HEK293 (cell line): ENCODE measurements around the gene UBE2J2.

ENCODE experiments used
- HIC1 ChIP-seq: fragments of 450-650 bp; formaldehyde crosslinking; IDR thresholded peaks from 2 replicates; pipeline ENCODE4 v1.5.1; 2016; ENCODE audit warnings: missing biosample characterization, missing genetic modification characterization
- MYNN ChIP-seq: fragments of 450-650 bp; formaldehyde crosslinking; IDR thresholded peaks from 2 replicates; pipeline ENCODE4 v1.5.1; 2016; ENCODE audit warnings: missing biosample characterization, missing genetic modification characterization, borderline replicate concordance
- PRDM10 ChIP-seq: fragments of 450-650 bp; formaldehyde crosslinking; IDR thresholded peaks from 2 replicates; pipeline ENCODE4 v1.5.1; 2016; ENCODE audit warnings: missing biosample characterization, missing genetic modification characterization
- SCRT2 ChIP-seq: fragments of 450-650 bp; formaldehyde crosslinking; IDR thresholded peaks from 2 replicates; pipeline ENCODE4 v1.5.1; 2016; ENCODE audit warnings: missing biosample characterization, missing genetic modification characterization
- SP7 ChIP-seq: fragments of 450-650 bp; formaldehyde crosslinking; IDR thresholded peaks from 2 replicates; pipeline ENCODE4 v1.5.1; 2016; ENCODE audit warnings: missing biosample characterization, missing genetic modification characterization
- WT1 ChIP-seq: fragments of 450-650 bp; formaldehyde crosslinking; IDR thresholded peaks from 2 replicates; pipeline ENCODE4 v1.5.1; 2016; ENCODE audit warnings: missing biosample characterization, missing genetic modification characterization
- ZBTB26 ChIP-seq: fragments of 450-650 bp; formaldehyde crosslinking; optimal IDR thresholded peaks from 2 replicates; pipeline ENCODE3; 2016; ENCODE audit warnings: missing biosample characterization, mild to moderate bottlenecking, missing genetic modification characterization
- ZFP41 ChIP-seq: fragments of 450-650 bp; formaldehyde crosslinking; IDR thresholded peaks from 2 replicates; pipeline ENCODE4 v1.5.1; 2016; ENCODE audit warnings: missing biosample characterization, missing genetic modification characterization, borderline replicate concordance
- ZNF155 ChIP-seq: fragments of 450-650 bp; formaldehyde crosslinking; IDR thresholded peaks from 2 replicates; pipeline ENCODE4 v1.5.1; 2016; ENCODE audit warnings: missing biosample characterization, missing genetic modification characterization
- ZNF169 ChIP-seq: fragments of 450-650 bp; formaldehyde crosslinking; IDR thresholded peaks from 2 replicates; pipeline ENCODE4 v1.5.1; 2016; ENCODE audit warnings: missing biosample characterization, missing genetic modification characterization
- ZNF175 ChIP-seq: fragments of 450-650 bp; formaldehyde crosslinking; IDR thresholded peaks from 2 replicates; pipeline ENCODE4 v1.5.1; 2016; ENCODE audit warnings: missing biosample characterization, missing genetic modification characterization
- ZNF18 ChIP-seq: fragments of 450-650 bp; formaldehyde crosslinking; IDR thresholded peaks from 2 replicates; pipeline ENCODE4 v1.5.1; 2016; ENCODE audit warnings: missing biosample characterization, missing genetic modification characterization
- ZNF274 ChIP-seq, 2 experiments: fragments of 200-500 bp in 1 of 2; fragments of 450-650 bp in 1 of 2; sonication (Bioruptor generic) in 1 of 2; formaldehyde crosslinking in 1 of 2; IDR thresholded peaks; 2 replicates each; pipeline versions ENCODE4 v1.5.1 to v1.6.1; 2014 to 2016; ENCODE audit warnings: borderline replicate concordance in 1 of 2, inconsistent platforms in 1 of 2, low read length in 1 of 2, missing biosample characterization in 1 of 2, missing genetic modification characterization in 1 of 2
- ZNF362 ChIP-seq: fragments of 450-650 bp; formaldehyde crosslinking; IDR thresholded peaks from 2 replicates; pipeline ENCODE4 v1.5.1; 2016; ENCODE audit warnings: missing biosample characterization, missing genetic modification characterization
- ZNF426 ChIP-seq: fragments of 450-650 bp; formaldehyde crosslinking; IDR thresholded peaks from 2 replicates; pipeline ENCODE4 v1.5.1; 2017; ENCODE audit warnings: missing biosample characterization, missing genetic modification characterization, mild to moderate bottlenecking, inconsistent platforms, moderate library complexity
- ZNF510 ChIP-seq: fragments of 450-650 bp; formaldehyde crosslinking; IDR thresholded peaks from 2 replicates; pipeline ENCODE4 v1.5.1; 2018; ENCODE audit warnings: mild to moderate bottlenecking, missing genetic modification characterization, missing biosample characterization; ENCODE audit not compliant: insufficient replicate concordance
- ZNF571 ChIP-seq: fragments of 450-650 bp; formaldehyde crosslinking; IDR thresholded peaks from 2 replicates; pipeline ENCODE4 v1.5.0; 2017; ENCODE audit warnings: missing biosample characterization, missing genetic modification characterization
- ZNF580 ChIP-seq: fragments of 450-650 bp; formaldehyde crosslinking; IDR thresholded peaks from 2 replicates; pipeline ENCODE4 v1.5.1; 2016; ENCODE audit warnings: missing biosample characterization, missing genetic modification characterization
- ZNF600 ChIP-seq: fragments of 450-650 bp; formaldehyde crosslinking; IDR thresholded peaks from 2 replicates; pipeline ENCODE4 v1.5.1; 2016; ENCODE audit warnings: missing biosample characterization, missing genetic modification characterization
- ZNF626 ChIP-seq: fragments of 450-650 bp; sonication (Bioruptor Pico); formaldehyde crosslinking; IDR thresholded peaks from 2 replicates; pipeline ENCODE4 v1.5.1; 2018; ENCODE audit warnings: missing biosample characterization, missing genetic modification characterization, inconsistent platforms
- ZNF664 ChIP-seq: fragments of 450-650 bp; formaldehyde crosslinking; IDR thresholded peaks from 2 replicates; pipeline ENCODE4 v1.5.1; 2016; ENCODE audit warnings: missing biosample characterization, missing genetic modification characterization
- ZNF670 ChIP-seq: fragments of 450-650 bp; formaldehyde crosslinking; IDR thresholded peaks from 2 replicates; pipeline ENCODE4 v1.5.1; 2016; ENCODE audit warnings: missing biosample characterization, missing genetic modification characterization, low read depth
- ZNF785 ChIP-seq: fragments of 450-650 bp; formaldehyde crosslinking; IDR thresholded peaks from 2 replicates; pipeline ENCODE4 v1.5.1; 2016; ENCODE audit warnings: missing biosample characterization, missing genetic modification characterization
- ZNF791 ChIP-seq: fragments of 450-650 bp; formaldehyde crosslinking; IDR thresholded peaks from 2 replicates; pipeline ENCODE4 v1.5.1; 2016; ENCODE audit warnings: missing biosample characterization, missing genetic modification characterization
- ZNF837 ChIP-seq: fragments of 450-650 bp; formaldehyde crosslinking; IDR thresholded peaks from 2 replicates; pipeline ENCODE4 v1.5.1; 2016; ENCODE audit warnings: missing biosample characterization, missing genetic modification characterization
- ZSCAN30 ChIP-seq: fragments of 450-650 bp; IDR thresholded peaks from 2 replicates; pipeline ENCODE4 v1.5.1; 2018; ENCODE audit warnings: missing biosample characterization, mild to moderate bottlenecking, missing genetic modification characterization, moderate library complexity
- ZSCAN4 ChIP-seq: fragments of 450-650 bp; formaldehyde crosslinking; IDR thresholded peaks from 2 replicates; pipeline ENCODE4 v1.5.1; 2017; ENCODE audit warnings: missing biosample characterization, missing genetic modification characterization

Gene UBE2J2

GRCh38 chr1:1273512-1274298, at the start of gene UBE2J2 (continued):
- TF ChIP-seq PRDM10 (tag by site-specific recombination): no peak
- TF ChIP-seq ZNF362 (tag by site-specific recombination): no peak
- TF ChIP-seq ZNF626 (tag by site-specific recombination): no peak; the same call in 1 of the 2 replicates
- 0 out of 2 replicates have a peak, but pooled peaks have one; percentile 29 for TF ChIP-seq ZNF600
- no peak for TF ChIP-seq ZNF664 (tag by site-specific recombination)
- no peak for TF ChIP-seq ZNF510
- TF ChIP-seq ZNF837 (tag by site-specific recombination): no peak
- TF ChIP-seq ZNF580 (tag by site-specific recombination): no peak
- TF ChIP-seq ZNF18 (tag by site-specific recombination): no peak
- TF ChIP-seq ZNF274 (IDR thresholded peaks at IDR 0.05; ENCODE audit: low read length): no peak
- no peak for TF ChIP-seq ZNF274 (tag by site-specific recombination; IDR thresholded peaks at IDR 0.05; ENCODE audit: borderline replicate concordance)
- no peak for TF ChIP-seq ZNF169 (tag by site-specific recombination)
- no peak for TF ChIP-seq SCRT2 (tag by site-specific recombination)
- no peak for TF ChIP-seq ZSCAN4 (tag by site-specific recombination)
- no peak for TF ChIP-seq ZNF571 (tag by site-specific recombination)
- no peak for TF ChIP-seq ZNF426 (tag by site-specific recombination)
- TF ChIP-seq ZNF175 (tag by site-specific recombination): no peak
- TF ChIP-seq ZNF670 (tag by site-specific recombination): no peak
- peak; percentile 46 for TF ChIP-seq ZSCAN30 (tag by site-specific recombination)
- TF ChIP-seq ZNF791: no peak
- peak; percentile 62 for TF ChIP-seq ZBTB26 (tag by site-specific recombination)
- TF ChIP-seq ZNF155 (tag by site-specific recombination): no peak
- TF ChIP-seq MYNN (tag by site-specific recombination): no peak
- TF ChIP-seq WT1 (tag by site-specific recombination): no peak
- no peak for TF ChIP-seq ZNF785
- TF ChIP-seq ZFP41 (tag by site-specific recombination): no peak
- TF ChIP-seq HIC1 (tag by site-specific recombination): 0 out of 2 replicates have a peak, but pooled peaks have one; percentile 17
- TF ChIP-seq SP7 (tag by site-specific recombination): 0 out of 2 replicates have a peak, but pooled peaks have one; percentile 27
